Measurements from ENCODE around the gene HSPH1. TPM values are rescaled to one million over a fixed set of nuclear protein-coding genes. Genes with fewer than 3 reads are reported as not detected.
A peak's percentile ranks its signal among the peaks of the same experiment; 100 is the strongest.

HSPH1 gene
- total and polyA plus RNA-seq, 2 of the 13 experiments (the other 11 are each of a cell fraction or from before 2014, with no cell fraction given) = 13.0 to 62.9 TPM

GRCh38 chr13:31199849-31200636, 38.3 kb upstream of the HSPH1 start, which contains the start of gene B3GLCT (continued):
- TF ChIP-seq MAZ (IDR thresholded peaks at IDR 0.05; ENCODE audit: borderline replicate concordance, low read depth, low read length) (peak; percentile 59; the same call in 1 of the 2 replicates), MAZ (CRISPR knock-in tag; IDR thresholded peaks at IDR 0.05; ENCODE audit: low read depth) (0 out of 2 replicates have a peak, but pooled peaks have one; percentile 65), ZFP91 (CRISPR knock-in tag; IDR thresholded peaks at IDR 0.05; ENCODE audit: borderline replicate concordance) (peak; percentile 42; the same call in 1 of the 2 replicates), ASH2L (IDR thresholded peaks at IDR 0.05; ENCODE audit: insufficient read length, low read depth, low read length) (peak; percentile 51), ZKSCAN5 (CRISPR knock-in tag; IDR thresholded peaks at IDR 0.05) (no peak), SMARCE1 (IDR thresholded peaks at IDR 0.05; ENCODE audit: borderline replicate concordance) (no peak), AFF4 (CRISPR knock-in tag; IDR thresholded peaks at IDR 0.05) (no peak), DMAP1 (CRISPR knock-in tag; IDR thresholded peaks at IDR 0.05) (peak; percentile 35; the same call in 1 of the 2 replicates), TOE1 (CRISPR knock-in tag; IDR thresholded peaks at IDR 0.05) (no peak), SOX13 (IDR thresholded peaks at IDR 0.05) (no peak), SOX13 (CRISPR knock-in tag; conservative IDR thresholded peaks at IDR 0.05 in 1 of 2, IDR thresholded peaks at IDR 0.05 in 1 of 2) (no peak; a peak in 1 of 4 replicates), ZNF614 (CRISPR knock-in tag; IDR thresholded peaks at IDR 0.05; ENCODE audit: borderline replicate concordance) (no peak), ISX (CRISPR knock-in tag; conservative IDR thresholded peaks at IDR 0.05) (no peak), ZNF274 (CRISPR knock-in tag; IDR thresholded peaks at IDR 0.05) (no peak), ZBTB8A (CRISPR knock-in tag; IDR thresholded peaks at IDR 0.05; ENCODE audit: borderline replicate concordance, low read depth) (no peak), ATF7-NPFF (CRISPR knock-in tag; IDR thresholded peaks at IDR 0.05; ENCODE audit: low read depth) (peak; percentile 22; the same call in 1 of the 2 replicates), ETS1 (CRISPR knock-in tag; IDR thresholded peaks at IDR 0.05) (no peak), FOXO1 (CRISPR knock-in tag; IDR thresholded peaks at IDR 0.05) (peak; percentile 33; the same call in 1 of the 2 replicates), ZNF777 (CRISPR knock-in tag; IDR thresholded peaks at IDR 0.05) (peak; percentile 94), PPARG (CRISPR knock-in tag; conservative IDR thresholded peaks at IDR 0.05) (no peak), NRL (CRISPR knock-in tag; IDR thresholded peaks at IDR 0.05; ENCODE audit: borderline replicate concordance) (no peak), NPAS2 (CRISPR knock-in tag; IDR thresholded peaks at IDR 0.05; ENCODE audit: borderline replicate concordance) (no peak), ZNF501 (CRISPR knock-in tag; IDR thresholded peaks at IDR 0.05) (no peak), KLF16 (CRISPR knock-in tag; IDR thresholded peaks at IDR 0.05) (no peak), ZFP1 (CRISPR knock-in tag; IDR thresholded peaks at IDR 0.05) (no peak)

Data from HepG2 (cell line).